ENCODE results near the gene SMARCD3. TPM values are rescaled to one million over a fixed set of nuclear protein-coding genes. Genes with fewer than 3 reads are reported as not detected.
A peak's percentile ranks its signal among the peaks of the same experiment; 100 is the strongest.

Gene SMARCD3
- total and polyA plus RNA-seq, 9 of the 15 experiments (the other 6 are each of a cell fraction or from before 2014, with no cell fraction given) = 0.43 to 3.6 (median 2.6) TPM

DNA sequence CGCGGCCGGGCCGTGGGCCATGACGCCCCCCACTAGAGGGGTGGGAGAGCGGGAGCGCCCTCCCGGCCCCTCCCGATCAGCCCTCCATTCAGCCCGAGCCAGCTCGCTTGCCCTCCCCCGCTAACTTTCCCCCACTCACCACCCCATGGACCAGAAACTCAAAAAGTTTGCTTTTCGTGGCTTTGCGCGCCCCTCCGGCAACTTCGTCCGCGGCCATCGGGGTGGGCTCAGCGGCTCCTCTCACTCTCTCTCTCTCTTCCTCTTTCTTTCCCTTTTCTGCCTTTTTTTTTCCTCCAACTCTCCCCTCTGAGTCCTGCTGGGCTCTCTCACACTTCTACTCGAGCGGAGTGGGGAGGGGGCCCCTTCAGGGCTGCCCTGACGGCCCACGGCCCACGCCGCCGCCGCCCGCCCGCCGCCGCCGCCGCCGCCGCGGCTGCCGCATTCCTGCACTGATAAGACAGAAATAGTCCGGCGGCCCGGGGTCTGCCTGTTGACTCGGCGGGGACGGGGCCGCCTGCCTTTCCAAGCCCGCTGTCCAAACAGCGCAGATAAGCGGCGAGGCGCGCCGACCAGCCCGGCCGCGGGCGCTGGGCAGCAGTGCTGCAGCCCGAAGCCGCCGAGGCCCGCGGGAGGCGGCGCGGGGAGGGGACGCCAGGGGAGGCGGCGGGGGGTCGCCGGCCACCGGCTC, at the start of gene SMARCD3 (continued):
- TF ChIP-seq CBX3 (IDR thresholded peaks at IDR 0.05; ENCODE audit: borderline replicate concordance in 1 of 2, low read length in 2 of 2) (no peak), DMBX1 (CRISPR knock-in tag; IDR thresholded peaks at IDR 0.05; ENCODE audit: borderline replicate concordance) (peak; percentile 63; the same call in 1 of the 2 replicates), SPI1 (IDR thresholded peaks at IDR 0.05; ENCODE audit: borderline replicate concordance, low read depth, low read length) (peak; percentile 54; the same call in 1 of the 2 replicates), NONO (IDR thresholded peaks at IDR 0.05; ENCODE audit: low read depth in 2 of 2, low read length in 1 of 2) (peak in 1 of 2 experiments; percentile 90; a peak in 2 of 4 replicates), ESRRA (IDR thresholded peaks at IDR 0.05; ENCODE audit: borderline replicate concordance, low read depth) (0 out of 2 replicates have a peak, but pooled peaks have one; percentile 27), MYC (IDR thresholded peaks at IDR 0.05; ENCODE audit: low read depth, low read length) (no peak), MYC (CRISPR knock-in tag; IDR thresholded peaks at IDR 0.05; ENCODE audit: borderline replicate concordance, low read depth) (no peak), CSDE1 (IDR thresholded peaks at IDR 0.05) (no peak), PURB (CRISPR knock-in tag; IDR thresholded peaks at IDR 0.05; ENCODE audit: low read depth) (no peak), KDM2B (CRISPR knock-in tag; IDR thresholded peaks at IDR 0.05) (no peak; the same call in none of the 2 replicates), GATAD2B (IDR thresholded peaks at IDR 0.05; ENCODE audit: borderline replicate concordance) (peak; percentile 98), SMAD3 (CRISPR knock-in tag; conservative IDR thresholded peaks at IDR 0.05) (no peak), RBM39 (optimal IDR thresholded peaks at IDR 0.05; ENCODE audit: low read depth, low read length) (no peak), TEAD1 (CRISPR knock-in tag; IDR thresholded peaks at IDR 0.05) (peak in 1 of 2 experiments; percentile 88; a peak in 1 of 4 replicates), PCBP1 (IDR thresholded peaks at IDR 0.05; ENCODE audit: low read depth, low read length, poor library complexity, severe bottlenecking) (peak; percentile 30), NFATC3 (IDR thresholded peaks at IDR 0.05) (peak; percentile 56; the same call in 1 of the 2 replicates), ZFX (CRISPR knock-in tag; IDR thresholded peaks at IDR 0.05) (peak; percentile 19; the same call in 1 of the 2 replicates), HLTF (IDR thresholded peaks at IDR 0.05) (peak; percentile 51; the same call in 1 of the 2 replicates), RBFOX2 (IDR thresholded peaks at IDR 0.05; ENCODE audit: low read depth, low read length) (no peak), SRSF7 (optimal IDR thresholded peaks at IDR 0.05; ENCODE audit: low read depth, low read length) (no peak)
- TF ChIP-seq, protein P1, sequence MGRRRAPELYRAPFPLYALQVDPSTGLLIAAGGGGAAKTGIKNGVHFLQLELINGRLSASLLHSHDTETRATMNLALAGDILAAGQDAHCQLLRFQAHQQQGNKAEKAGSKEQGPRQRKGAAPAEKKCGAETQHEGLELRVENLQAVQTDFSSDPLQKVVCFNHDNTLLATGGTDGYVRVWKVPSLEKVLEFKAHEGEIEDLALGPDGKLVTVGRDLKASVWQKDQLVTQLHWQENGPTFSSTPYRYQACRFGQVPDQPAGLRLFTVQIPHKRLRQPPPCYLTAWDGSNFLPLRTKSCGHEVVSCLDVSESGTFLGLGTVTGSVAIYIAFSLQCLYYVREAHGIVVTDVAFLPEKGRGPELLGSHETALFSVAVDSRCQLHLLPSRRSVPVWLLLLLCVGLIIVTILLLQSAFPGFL (CRISPR knock-in tag; IDR thresholded peaks at IDR 0.05) = no peak
- TF ChIP-seq, protein P2, sequence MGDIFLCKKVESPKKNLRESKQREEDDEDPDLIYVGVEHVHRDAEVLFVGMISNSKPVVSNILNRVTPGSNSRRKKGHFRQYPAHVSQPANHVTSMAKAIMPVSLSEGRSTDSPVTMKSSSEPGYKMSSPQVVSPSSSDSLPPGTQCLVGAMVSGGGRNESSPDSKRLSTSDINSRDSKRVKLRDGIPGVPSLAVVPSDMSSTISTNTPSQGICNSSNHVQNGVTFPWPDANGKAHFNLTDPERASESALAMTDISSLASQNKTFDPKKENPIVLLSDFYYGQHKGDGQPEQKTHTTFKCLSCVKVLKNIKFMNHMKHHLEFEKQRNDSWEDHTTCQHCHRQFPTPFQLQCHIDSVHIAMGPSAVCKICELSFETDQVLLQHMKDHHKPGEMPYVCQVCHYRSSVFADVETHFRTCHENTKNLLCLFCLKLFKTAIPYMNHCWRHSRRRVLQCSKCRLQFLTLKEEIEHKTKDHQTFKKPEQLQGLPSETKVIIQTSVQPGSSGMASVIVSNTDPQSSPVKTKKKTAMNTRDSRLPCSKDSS (IDR thresholded peaks at IDR 0.05; ENCODE audit: low read depth, partially characterized antibody) = no peak
- TF ChIP-seq, protein P3, sequence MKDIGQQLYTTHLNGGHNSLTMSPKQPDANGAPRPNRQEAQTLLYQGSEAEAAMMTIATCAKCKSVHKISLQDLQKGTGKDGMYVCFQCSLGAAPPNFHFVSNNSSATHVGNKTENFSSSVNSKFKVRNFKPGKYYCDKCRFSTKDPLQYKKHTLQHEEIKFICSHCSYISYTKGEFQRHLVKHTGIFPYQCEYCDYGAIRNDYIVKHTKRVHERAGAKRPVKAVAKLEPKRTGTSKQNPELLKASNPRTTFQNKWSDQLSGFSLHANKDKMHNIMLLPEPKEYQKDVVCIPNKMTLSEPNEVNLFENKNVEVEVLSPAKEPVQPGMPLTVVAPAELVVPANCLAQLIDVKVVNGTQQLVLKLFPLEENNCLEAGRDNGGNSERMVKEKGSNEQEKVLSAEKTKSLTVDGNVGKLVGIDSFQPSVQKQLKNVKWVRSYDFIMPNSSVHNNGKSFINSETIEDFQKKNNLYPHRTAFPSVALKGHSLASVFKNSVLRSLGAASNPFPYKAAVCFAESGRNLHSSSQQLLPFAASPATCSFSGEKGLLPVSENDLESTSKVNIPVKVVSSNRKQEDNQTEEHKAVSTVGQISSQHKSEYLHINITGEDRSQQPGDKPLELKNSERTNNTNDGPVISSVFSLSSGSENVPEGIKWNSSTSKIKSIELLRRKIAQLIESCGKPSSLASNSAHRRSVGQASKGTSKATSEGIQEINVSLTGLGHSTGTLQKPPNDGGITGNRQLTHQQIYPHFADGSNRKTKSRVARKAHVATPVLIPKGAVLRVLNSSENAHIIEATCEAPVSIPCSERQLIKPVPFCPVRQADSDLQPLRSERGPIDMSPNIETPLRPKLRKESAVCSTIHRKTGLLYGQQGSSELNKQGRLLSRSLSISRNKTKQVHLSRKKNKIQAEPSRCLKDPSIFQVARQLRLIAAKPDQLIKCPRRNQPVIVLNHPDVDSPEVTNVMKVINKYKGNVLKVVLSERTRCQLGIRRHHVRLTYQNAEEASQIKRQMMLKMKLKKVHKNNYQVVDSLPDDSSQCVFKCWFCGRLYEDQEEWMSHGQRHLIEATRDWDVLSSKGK (CRISPR knock-in tag; IDR thresholded peaks at IDR 0.05) = no peak

Measured in K562 (cell line).